Pancreas (tissue), 10 donors: ENCODE data around the gene AASS. TPM values are rescaled to one million over a fixed set of nuclear protein-coding genes. Genes with fewer than 3 reads are reported as not detected.
A peak's percentile ranks its signal among the peaks of the same experiment; 100 is the strongest.

ENCODE experiments used
- ATAC-seq, 4 donors: fragments of 200-7000 bp; cut with Tn5 transposase; one replicate each; pipeline versions ENCODE4 v1.8.0 to v1.9.1; 2020; ENCODE audit warnings: mild to moderate bottlenecking in 4 of 4, moderate library complexity in 4 of 4
- DNase-seq, 6 donors: peaks; one replicate each; pipeline ENCODE4 v3.0.0-alpha.2; 2020
- FAIRE-seq: peaks from 2 replicates; lab custom pipeline; 2012; peaks lifted over from hg19 to GRCh38; lab: Jason Lieb, UNC
- H3K27ac ChIP-seq, 4 donors: fragments of 200-600 bp; sonication (generic); 1 replicate in 3 of 4; 2 replicates in 1 of 4; pipeline versions ENCODE4 v1.5.0 to v1.8.0; 2020
- H3K27me3 ChIP-seq, 4 donors: fragments of 200-600 bp; one replicate each; pipeline ENCODE4 v1.8.0; 2021
- H3K36me3 ChIP-seq, 3 donors: fragments of 200-600 bp; sonication (generic) in 1 of 3; one replicate each; pipeline versions ENCODE4 v1.5.0 to v1.8.0; 2020 to 2021
- H3K4me1 ChIP-seq, 3 donors: fragments of 200-600 bp; one replicate each; pipeline ENCODE4 v1.8.0; 2021
- H3K4me3 ChIP-seq, 4 donors: fragments of 200-600 bp; sonication (generic) in 2 of 4; one replicate each; pipeline versions ENCODE4 v1.5.0 to v1.8.0; 2020 to 2021
- H3K9me3 ChIP-seq, 4 donors: fragments of 200-600 bp; one replicate each; pipeline ENCODE4 v1.8.0; 2021
- WGBS, 2 donors: extraction: QIAGEN DNeasy Blood & Tissue Kit; methylation state at CpG; one replicate each; pipeline ENCODE4 v1.1.7; 2013; 5-methylcytosine and 5-hydroxymethylcytosine counted together
- intact Hi-C, 3 donors: fragments of 100-400 bp; cut with DNase I; formaldehyde crosslinking; loops; one replicate each; pipeline versions ENCODE4 v1.11.1 to v1.14.2; 2022
- polyA plus RNA-seq, 2 donors: library from polyadenylated mRNA; stranded (reverse); fragments of 200-250 nt; gene quantifications; one replicate each; pipeline ENCODE4 v1.2.3, GENCODE V29; 2013
- total RNA-seq, 6 donors: library from RNA; stranded (reverse); fragmentation: NEBNext Ultra II Directional in 4 of 6; extraction: Animal tissue kit (Norgen Biotek cat#: 25700) in 4 of 6; gene quantifications; one replicate each; pipeline versions ENCODE4 v1.2.1 to v1.2.4, GENCODE V29; 2021 to 2023
- TF ChIP-seq, protein P1 (sequence below), 4 donors: fragments of 200-600 bp; sonication (generic) in 3 of 4; IDR thresholded peaks; one replicate each; pipeline versions ENCODE4 v1.5.0 to v1.8.0; 2021; ENCODE audit warnings: antibody characterized with exemption in 4 of 4
- donor health status: healthy with polysubstance abuse.
- donor health status: DM: no; HTN: no; CAD: no; lungs with moderate emphysema.
- donor health status: DM: no; HTN: no; CAD: no.
- donor health status: control.
- donor health status: control.
- donor health status: Bipolar disorder and iron deficiency.
- donor health status: DM: yes; HTN: yes; CAD: no.
- donor health status: DM: no; HTN: no; CAD: no.
- donor health status: DM: no; HTN: no; CAD: no.
- donor health status: DM: yes; HTN: yes; CAD: no.

AASS gene
- total and polyA plus RNA-seq, 8 donors = 5.9 to 16.9 (median 11.2) TPM

GRCh38 chr7:122063146-122063545, 80.9 kb downstream of the AASS start:
- no peaks in the 10 kb centered on the region for H3K9me3 ChIP-seq
- H3K4me3 ChIP-seq = no peak overlapping the region
- DNase-seq (no peak), FAIRE-seq (no peak), ATAC-seq (no peak)
- no peaks in the 10 kb centered on the region for H3K36me3 ChIP-seq
- TF ChIP-seq, protein P1, sequence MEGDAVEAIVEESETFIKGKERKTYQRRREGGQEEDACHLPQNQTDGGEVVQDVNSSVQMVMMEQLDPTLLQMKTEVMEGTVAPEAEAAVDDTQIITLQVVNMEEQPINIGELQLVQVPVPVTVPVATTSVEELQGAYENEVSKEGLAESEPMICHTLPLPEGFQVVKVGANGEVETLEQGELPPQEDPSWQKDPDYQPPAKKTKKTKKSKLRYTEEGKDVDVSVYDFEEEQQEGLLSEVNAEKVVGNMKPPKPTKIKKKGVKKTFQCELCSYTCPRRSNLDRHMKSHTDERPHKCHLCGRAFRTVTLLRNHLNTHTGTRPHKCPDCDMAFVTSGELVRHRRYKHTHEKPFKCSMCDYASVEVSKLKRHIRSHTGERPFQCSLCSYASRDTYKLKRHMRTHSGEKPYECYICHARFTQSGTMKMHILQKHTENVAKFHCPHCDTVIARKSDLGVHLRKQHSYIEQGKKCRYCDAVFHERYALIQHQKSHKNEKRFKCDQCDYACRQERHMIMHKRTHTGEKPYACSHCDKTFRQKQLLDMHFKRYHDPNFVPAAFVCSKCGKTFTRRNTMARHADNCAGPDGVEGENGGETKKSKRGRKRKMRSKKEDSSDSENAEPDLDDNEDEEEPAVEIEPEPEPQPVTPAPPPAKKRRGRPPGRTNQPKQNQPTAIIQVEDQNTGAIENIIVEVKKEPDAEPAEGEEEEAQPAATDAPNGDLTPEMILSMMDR (IDR thresholded peaks at IDR 0.05) = no peak
- intact Hi-C loops = no loop called here
- H3K27ac ChIP-seq = no peak overlapping the region
- H3K4me1 ChIP-seq = no peaks in the 10 kb centered on the region
- no peaks in the 10 kb centered on the region for H3K27me3 ChIP-seq

DNA sequence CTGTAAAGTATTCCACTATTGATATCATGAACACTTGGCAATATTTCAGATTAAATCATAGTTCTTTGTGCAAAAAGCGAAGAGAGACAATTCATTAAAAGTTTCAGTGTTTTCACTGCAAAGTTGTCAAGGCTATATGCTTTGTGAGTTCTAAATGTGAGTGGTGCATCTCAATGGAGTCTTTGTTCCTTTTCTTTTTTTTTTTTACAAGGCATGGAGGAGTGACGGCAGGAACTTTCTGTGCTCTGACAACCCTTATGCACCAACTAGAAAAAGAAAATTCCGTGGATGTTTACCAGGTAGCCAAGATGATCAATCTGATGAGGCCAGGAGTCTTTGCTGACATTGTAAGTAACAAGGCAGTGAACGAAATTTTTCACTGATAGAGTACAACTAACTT, 84.5 kb downstream of the AASS start:
- H3K27me3 ChIP-seq = no peaks in the 10 kb centered on the region
- H3K4me3 ChIP-seq = no peak overlapping the region
- no peaks in the 10 kb centered on the region for H3K4me1 ChIP-seq
- no peaks in the 10 kb centered on the region for H3K36me3 ChIP-seq
- FAIRE-seq = no peak
- no peak for ATAC-seq
- no peak overlapping the region for H3K27ac ChIP-seq
- DNase-seq = no peak
- TF ChIP-seq, protein P1 (IDR thresholded peaks at IDR 0.05) = no peak
- 53 to 61% methylated on average over 4 of the region's 4 CpGs for WGBS, 2 donors
- no peaks in the 10 kb centered on the region for H3K9me3 ChIP-seq
- intact Hi-C loops = no loop called here

- Histone ChIP-seq H3K36me3 (no peaks in the 10 kb centered on the region), H3K4me1 (no peaks in the 10 kb centered on the region), H3K4me3 (no peak overlapping the region), H3K27ac (no peak overlapping the region), H3K9me3 (no peaks in the 10 kb centered on the region), H3K27me3 (no peaks in the 10 kb centered on the region)
- ATAC-seq (no peak), FAIRE-seq (no peak), DNase-seq (no peak)
- intact Hi-C loops = no loop called here
- TF ChIP-seq, protein P1 (IDR thresholded peaks at IDR 0.05) = no peak
- WGBS, 2 donors = 81 to 84% methylated on average over 2 of the region's 2 CpGs
Measured at GRCh38 chr7:122056977-122057376, 87.1 kb downstream of the AASS start.

GRCh38 chr7:122055073-122055472, 89.0 kb downstream of the AASS start:
- Histone ChIP-seq H3K4me3 (no peak overlapping the region), H3K27ac (no peak overlapping the region), H3K4me1 (no peaks in the 10 kb centered on the region), H3K27me3 (no peaks in the 10 kb centered on the region), H3K9me3 (no peaks in the 10 kb centered on the region), H3K36me3 (no peaks in the 10 kb centered on the region)
- FAIRE-seq = no peak
- TF ChIP-seq, protein P1 (IDR thresholded peaks at IDR 0.05) = no peak
- WGBS, 2 donors = 51 to 54% methylated on average over 1 of the region's 1 CpG
- no peak for ATAC-seq
- no peak for DNase-seq
- intact Hi-C loops = no loop called here

GRCh38 chr7:122054393-122054792, 89.7 kb downstream of the AASS start:
- Histone ChIP-seq H3K4me1 (no peaks in the 10 kb centered on the region), H3K27me3 (no peaks in the 10 kb centered on the region), H3K4me3 (no peak overlapping the region), H3K36me3 (no peaks in the 10 kb centered on the region), H3K9me3 (no peaks in the 10 kb centered on the region), H3K27ac (no peak overlapping the region)
- DNase-seq = no peak
- no peak for FAIRE-seq
- WGBS, 2 donors = 13 to 21% methylated on average over 1 of the region's 1 CpG
- intact Hi-C loops = no loop called here
- ATAC-seq = peak in 1 of 4 donors; percentile 48
- TF ChIP-seq, protein P1 (IDR thresholded peaks at IDR 0.05) = no peak
